Activated CD4-positive, alpha-beta T cell treated with anti-CD3 and anti-CD28 coated beads, Interleukin-2, amount 50 U/mL, for 16 hours (primary cell): ENCODE data around the gene AMN.

Experiments
- DNase-seq: peaks from one replicate; pipeline ENCODE4 v3.0.0-alpha.2; 2020

AMN gene

DNA sequence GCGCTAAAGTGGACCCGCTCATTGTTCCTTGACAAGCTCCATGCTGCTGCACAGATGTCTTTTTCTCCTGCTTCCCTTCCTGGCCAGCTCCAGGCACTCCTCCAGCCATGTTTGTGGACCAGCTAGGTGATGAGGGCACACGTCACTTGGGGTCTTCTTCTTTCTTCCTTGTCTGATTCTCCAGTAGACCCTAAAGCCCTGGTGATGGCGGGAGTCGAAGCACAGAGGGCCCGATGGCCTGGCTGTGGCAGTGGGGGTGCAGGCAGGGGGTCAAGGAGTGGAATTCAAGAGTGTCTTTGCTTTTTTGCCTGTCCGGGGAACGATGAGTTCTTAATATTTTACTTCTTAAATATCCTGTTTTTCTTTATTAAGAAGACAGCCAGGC lies 23.0 kb upstream of the AMN start:
- DNase-seq = no peak

DNA sequence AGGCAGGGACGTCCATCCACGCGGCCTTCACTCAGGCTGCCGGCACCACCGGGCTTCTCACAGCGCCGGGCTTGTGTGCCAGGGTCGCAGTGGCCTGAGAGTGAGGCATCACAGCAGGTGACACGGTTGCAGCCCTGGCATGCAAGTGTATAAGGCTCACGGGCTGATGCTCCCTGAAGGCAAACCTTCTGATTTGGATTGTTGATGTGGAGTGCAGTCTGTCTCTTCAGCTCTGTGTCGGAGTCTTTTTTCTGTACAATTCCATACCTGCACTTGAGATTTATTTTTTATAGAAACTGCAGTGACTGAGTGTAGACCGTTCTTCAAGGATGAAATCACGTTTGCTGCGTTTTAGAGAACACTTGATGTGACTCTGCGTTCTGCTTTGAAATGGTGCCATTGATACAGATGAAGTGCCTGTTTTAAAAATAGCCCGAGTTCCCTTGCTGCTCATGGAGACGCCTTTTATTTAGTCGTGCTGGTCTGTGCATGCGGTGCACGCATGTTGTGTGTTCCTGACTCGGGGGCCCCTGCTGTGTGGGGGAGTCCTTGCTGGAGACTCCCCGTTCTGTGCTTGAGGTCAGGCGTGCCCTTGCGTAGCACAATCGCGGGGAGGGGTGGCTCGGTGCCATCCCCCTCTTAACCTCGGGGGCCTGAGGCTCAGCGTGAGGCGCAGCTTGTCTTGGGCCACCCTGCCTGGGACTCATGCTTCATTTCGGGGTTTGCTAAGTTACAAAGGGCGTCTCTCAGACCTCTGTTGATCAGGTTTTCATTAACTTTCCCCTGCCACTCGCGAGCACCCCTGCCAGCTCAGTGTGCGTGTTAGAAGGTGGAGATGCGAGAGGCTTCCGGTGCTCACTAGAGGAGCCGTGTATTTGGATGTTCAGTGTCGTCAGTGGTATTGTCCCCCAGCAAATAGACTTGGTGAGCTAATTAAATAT lies 21.6 kb upstream of the AMN start:
- DNase-seq = no peak

DNA sequence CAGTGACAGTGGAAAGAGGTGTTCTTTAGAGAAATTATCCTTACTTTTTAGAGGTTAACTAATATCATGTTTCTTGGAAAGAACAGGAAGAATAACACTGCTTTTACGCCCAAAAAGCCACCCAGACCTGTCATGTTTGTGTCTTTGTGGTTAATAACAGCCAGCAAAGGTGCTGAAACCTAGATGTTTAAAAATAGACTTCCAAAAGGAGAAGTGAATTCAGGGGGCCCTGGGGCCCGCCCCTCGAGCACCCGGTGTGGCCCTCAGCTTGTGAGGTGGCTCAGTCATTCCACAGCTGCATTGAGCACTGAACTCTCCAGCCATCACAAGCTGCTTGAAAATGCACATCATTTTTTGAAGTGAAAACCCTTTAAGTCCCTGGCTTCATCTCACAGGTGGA lies 20.8 kb upstream of the AMN start:
- no peak for DNase-seq

- no peak for DNase-seq
These were observed 20.4 kb upstream of the AMN start for GRCh38 chr14:102902086-102902485.

DNA sequence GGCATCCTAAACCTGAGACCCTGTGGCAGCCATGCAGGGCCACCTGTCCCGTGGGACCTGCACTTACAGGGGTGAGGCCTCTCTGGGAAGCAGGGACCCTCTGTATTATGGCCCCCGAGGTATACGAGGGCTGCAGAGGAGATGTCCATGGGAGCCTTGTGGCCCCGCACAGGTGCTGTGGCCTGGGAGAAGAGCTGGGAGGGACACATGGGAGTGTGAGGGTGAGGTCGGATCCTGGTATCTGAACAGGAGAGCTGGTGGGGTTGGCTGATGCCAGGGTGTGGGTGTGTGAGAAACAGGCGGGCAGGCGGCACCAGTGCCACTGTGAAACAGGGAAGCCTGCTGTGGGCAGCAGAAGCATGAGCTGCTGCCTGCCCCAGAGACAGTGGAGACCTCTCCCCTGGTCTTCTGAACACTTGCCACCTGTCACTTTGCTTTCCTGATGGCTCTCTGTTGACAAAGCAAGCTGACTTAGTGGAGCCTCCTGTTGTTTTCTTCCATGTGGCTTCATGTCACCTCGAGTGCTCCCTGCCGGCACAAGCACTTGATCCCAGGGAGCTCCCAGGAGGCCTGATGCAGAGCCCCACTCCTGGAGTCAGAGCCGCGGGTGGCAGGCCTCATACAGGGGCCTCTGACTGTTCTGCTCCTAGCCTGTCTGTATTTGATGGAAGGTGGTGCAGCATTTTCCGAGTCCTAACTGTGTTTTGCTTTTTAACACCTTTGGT lies 19.8 kb upstream of the AMN start:
- DNase-seq = no peak

- no peak for DNase-seq
These were observed 19.1 kb upstream of the AMN start for GRCh38 chr14:102903248-102903888.

- DNase-seq = no peak
These were observed 18.5 kb upstream of the AMN start for GRCh38 chr14:102903889-102904512.

- DNase-seq = no peak
These were observed 17.1 kb upstream of the AMN start for GRCh38 chr14:102905116-102906108.

GRCh38 chr14:102906616-102907302 lies 15.7 kb upstream of the AMN start:
- DNase-seq = no peak

DNA sequence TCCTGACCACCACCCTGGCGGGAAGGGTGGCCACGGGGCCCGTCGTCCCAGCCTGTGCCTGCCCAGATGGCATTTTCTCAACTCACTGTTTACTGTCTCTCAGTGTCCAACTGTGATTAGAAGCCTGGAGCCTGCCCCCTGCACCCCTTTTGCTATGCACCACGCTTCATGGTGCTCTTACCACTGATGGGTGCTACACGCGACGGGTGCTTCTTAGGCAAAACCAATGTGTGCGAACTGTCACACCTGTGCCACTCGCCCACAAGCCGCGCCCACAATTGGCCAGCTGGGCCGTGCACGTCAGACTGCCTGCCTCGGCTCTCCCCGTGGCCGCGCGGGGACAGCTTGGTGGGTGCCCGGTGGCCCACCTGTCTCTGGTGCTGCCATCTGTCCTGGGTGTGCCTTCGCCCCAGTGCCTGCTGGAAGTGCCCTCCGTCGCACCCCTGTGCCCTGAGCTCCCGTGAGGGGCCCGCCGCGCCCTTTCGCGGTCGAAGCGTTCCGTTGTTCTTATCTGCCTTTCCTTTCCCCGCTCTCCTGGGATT lies 15.1 kb upstream of the AMN start:
- no peak for DNase-seq

GRCh38 chr14:102907980-102908730 lies 14.3 kb upstream of the AMN start:
- no peak for DNase-seq

GRCh38 chr14:102908766-102909455 lies 13.6 kb upstream of the AMN start:
- DNase-seq = no peak

DNA sequence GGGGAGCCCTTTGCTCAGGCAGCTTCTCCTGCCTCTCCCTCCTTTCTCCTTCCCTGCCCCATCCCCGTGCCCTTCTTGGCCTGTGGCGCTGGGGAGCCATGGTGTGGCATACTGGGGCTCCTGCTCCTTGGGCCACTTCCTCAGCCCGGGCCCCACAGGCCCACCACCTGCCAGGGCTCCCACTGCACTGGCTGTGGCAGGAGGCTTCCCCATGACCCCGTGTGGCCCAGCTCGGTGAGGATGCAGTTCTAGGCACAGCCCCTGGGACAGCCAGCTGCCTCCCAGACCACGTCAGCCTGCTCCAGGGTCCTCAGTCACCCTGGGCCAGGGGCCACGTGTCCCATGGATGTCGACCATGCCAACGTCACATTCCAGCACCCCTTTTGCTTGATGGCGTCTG lies 13.0 kb upstream of the AMN start:
- no peak for DNase-seq

DNA sequence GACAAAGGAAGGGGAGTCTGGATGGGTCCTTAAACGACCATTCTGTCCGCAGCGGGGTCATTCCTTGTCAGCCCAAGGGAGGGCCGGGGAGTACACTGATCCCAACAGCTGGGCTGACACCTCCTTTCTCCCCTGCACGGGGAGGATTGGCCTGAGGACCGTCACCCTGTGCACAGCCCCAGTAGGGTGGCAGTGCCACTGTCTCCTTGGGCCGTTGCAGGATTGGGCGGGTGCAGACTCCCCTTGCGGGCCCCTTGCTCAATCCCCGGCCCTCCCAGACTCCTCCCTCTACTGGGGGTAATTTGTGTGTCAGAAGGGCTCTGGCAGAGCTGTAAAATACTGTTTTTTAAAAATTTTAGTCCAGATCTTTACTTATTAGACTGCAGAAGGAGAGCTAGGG lies 12.6 kb upstream of the AMN start:
- no peak for DNase-seq

GRCh38 chr14:102910442-102910841 lies 12.0 kb upstream of the AMN start:
- no peak for DNase-seq

DNA sequence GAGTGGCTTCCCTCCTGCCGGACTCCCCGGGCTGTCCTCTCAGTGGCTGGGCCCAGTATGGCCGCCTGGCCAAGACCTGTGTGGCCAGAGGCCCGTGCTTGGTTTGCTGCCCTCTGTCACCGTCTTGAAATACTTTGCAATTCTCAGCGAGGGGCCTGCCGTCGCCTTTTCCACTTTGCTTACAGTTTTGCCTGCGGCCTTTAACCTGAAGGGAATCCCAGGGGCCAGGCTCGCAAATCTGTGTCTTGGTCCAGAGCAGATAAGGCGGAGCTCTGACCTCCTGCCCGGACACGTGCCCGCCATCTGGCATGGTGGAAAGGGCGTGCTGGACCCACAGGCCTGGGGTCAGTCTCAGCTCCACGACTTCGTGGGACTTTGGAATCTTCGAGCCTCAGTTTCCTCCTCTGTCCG lies 10.9 kb upstream of the AMN start:
- no peak for DNase-seq

DNA sequence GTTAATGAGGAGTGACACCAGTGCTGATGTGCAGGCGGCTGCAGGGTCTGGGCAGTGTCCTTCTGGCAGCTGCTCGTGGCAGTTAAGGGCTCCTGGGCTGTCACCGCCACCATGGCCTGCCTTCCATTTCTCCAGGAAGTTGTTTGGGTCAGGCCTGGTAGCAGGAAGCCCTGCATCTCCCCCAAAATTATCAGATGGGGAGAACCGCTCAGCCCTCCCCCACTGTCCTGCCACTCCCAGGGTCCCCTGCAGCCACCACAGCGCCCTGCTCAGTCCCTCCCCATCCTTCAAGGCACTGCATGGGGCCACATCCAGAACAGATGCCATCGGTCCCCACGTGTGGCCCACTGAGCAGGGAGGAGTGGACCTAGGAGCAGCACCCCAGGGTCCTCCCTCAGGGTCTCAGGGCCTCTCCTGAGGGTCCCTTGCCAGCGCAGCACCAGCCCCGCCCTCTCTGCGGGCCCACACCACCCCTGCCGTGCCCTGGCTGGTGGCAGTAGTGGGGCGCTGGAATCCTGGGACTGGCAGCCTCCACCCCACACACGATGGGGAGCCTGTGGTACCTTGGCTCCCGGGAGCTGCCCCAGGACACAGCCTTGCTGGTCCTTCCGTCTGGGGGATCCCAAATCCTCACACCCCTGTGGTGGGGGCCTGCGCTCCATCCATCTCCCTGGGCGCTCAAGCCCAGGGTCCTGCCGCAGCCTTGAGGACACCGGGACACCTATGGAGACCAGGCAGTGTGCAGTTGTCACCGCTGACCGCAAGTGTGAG lies 10.3 kb upstream of the AMN start:
- no peak for DNase-seq

DNA sequence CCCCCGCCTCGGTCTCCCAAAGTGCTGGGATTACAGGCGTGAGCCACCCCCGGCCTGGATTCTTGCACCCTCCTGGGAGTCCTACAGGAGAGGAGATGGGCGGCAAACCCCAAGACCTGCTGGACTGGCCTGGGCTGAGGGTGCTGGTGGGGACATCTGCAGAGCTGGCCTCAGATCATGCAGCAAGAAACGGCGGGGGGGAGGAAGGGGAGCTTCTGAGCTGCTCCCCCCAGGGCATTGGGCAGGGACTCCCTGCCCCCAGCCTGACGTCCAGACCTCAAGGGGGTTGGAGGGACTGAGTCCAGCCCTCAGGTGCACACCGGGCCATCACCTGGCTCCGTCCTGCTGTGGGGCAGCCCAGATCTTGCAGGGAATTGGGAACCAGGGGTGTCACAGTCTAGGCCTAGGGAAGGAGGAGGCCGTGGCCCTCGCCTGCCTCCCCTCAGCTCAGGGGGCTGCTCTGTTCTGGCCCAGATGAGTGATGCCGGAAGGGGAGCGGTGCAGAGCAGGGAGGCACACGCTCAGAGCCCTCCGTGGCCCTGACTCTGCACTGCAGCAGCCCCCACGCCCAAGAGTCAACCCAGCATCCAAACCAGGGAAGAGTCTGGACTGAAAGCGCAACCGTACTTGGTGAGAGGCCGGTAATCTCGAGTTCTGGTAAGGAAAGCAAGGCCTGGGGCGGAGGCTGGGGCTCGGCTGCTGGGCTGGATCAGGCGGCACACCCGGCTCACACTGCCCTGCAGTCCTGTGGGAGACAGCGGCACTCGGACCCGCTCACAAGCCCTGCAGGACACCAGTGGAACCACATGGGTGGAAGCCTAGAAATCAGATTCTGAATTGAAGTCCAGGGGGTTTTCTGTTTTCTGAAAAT lies 8.9 kb upstream of the AMN start:
- no peak for DNase-seq
